HG03196 (cell line): ENCODE measurements around the gene EPN1.

Experiments used
- ATAC-seq: cut with Tn5 transposase; IDR thresholded peaks from one replicate; pipeline ENCODE4 v1.9.1; 2021; ENCODE audit not compliant: unreplicated experiment

EPN1 gene

DNA sequence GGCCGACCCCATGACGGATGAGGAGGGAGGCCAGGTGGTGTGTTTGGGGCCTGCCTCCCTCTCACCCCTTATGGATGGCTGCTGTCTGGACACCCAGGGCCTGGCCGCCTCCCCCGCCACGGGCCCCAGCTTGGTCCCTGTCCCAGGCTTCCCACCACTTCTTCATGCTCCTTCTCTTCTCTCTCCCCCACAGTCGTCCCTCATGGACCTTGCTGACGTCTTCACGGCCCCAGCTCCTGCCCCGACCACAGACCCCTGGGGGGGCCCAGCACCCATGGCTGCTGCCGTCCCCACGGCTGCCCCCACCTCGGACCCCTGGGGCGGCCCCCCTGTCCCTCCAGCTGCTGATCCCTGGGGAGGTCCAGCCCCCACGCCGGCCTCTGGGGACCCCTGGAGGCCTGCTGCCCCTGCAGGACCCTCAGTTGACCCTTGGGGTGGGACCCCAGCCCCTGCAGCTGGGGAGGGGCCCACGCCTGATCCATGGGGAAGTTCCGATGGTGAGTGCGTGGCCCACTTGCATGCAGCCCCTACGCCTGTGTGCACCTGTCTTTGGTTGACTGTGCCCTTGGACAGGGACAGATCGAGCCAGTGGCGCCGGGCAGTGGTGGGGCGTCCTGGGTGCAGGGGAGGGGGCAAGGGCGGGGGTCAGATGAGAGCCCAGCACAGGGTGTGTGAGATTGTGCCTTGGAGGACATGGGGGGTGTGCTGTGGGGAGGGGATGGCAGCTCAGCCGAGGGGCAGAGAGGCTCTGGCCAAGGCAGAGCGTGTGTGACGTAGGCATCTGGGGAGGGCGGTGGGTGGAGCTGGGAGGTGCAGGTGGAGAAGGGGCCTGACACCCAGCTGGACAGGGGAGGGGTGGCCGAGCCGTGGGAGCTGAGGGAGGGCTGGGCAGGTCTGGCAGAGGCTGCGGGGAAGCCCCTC, 16.8 kb downstream of the EPN1 start:
- no peak for ATAC-seq

DNA sequence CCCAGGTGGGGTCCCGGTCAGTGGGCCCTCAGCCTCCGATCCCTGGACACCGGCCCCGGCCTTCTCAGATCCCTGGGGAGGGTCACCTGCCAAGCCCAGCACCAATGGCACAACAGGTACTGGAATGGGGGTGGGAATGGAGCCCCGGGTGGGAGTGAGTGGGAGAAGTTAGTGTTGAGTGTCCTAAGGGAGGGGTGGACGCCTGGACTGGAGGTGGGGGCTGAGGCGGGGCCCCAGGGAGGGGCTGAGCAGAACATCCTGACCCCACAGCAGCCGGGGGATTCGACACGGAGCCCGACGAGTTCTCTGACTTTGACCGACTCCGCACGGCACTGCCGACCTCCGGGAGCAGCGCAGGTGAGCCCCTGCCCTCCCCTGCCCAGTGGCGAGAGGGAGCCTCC, 17.7 kb downstream of the EPN1 start:
- no peak for ATAC-seq

DNA sequence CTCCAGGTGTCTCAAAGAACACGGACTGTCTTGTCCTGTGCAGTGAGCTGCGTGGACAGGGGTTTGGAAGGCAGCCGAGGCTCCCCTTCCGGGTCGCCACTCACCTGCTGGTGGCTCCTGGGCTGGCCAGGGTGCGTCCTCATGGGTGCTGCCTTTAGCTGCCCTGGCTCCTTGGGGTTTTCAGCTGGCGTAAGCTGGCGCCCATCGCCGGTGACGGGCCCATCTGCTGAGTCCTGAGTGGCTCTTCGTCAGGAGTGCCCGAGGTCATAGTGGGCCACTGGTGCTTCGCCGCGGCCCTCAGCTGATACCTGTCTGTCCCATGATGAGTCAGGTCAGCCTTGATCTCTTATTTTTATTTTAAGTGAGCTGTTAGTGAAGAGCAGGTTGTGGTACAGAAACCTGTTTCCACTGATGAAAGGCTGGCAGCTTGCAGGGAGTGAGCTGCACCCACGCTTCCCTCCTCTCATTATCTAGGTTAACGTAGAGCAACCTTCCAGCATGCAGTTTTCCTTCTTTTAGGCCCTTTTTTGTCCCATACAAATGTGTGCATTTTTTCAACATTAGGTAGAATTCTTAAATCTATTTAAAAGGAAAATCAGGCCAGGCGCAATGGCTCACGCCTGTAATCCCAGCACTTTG, 18.4 kb downstream of the EPN1 start:
- ATAC-seq = no peak

DNA sequence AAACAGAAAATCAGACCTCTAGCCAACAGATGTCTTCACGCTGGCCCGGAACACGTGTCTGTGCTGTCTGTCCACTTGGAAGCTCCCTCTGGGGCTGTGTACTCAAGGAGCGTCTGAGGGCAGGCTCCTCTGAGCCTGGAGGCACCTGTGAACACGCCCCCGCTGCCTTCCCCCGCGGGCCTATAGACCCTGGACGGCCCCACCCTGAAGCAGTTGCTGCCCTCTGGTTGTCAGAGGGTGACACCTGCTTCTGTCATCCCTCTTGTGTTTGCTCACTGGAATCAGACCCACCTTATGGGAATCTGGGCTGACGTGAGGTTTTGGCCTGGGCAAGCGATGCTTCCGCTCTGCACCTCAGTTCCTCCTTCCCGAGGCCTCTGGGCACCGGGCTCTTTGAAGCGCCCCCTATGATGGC, 19.2 kb downstream of the EPN1 start:
- ATAC-seq = no peak

DNA sequence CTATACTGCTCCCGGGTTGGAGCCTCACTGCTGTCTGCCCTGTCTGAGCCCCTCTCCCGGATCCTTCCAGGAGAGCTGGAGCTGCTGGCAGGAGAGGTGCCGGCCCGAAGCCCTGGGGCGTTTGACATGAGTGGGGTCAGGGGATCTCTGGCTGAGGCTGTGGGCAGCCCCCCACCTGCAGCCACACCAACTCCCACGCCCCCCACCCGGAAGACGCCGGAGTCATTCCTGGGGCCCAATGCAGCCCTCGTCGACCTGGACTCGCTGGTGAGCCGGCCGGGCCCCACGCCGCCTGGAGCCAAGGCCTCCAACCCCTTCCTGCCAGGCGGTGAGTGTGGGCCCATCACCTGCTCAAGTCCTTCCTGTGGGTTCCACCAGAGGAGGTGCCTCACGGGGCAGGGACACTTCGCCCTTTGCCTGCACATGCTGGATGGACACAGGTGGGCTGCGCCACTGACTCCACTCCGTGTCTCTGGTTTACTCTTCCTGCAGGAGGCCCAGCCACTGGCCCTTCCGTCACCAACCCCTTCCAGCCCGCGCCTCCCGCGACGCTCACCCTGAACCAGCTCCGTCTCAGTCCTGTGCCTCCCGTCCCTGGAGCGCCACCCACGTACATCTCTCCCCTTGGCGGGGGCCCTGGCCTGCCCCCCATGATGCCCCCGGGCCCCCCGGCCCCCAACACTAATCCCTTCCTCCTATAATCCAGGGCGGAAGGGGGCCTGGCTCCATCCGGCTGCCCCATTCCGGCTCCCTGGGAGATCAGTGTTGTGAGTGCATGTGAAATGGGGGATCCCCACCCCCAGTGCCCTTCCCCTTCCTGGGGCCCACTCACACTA, 19.8 kb downstream of the EPN1 start:
- ATAC-seq = no peak

DNA sequence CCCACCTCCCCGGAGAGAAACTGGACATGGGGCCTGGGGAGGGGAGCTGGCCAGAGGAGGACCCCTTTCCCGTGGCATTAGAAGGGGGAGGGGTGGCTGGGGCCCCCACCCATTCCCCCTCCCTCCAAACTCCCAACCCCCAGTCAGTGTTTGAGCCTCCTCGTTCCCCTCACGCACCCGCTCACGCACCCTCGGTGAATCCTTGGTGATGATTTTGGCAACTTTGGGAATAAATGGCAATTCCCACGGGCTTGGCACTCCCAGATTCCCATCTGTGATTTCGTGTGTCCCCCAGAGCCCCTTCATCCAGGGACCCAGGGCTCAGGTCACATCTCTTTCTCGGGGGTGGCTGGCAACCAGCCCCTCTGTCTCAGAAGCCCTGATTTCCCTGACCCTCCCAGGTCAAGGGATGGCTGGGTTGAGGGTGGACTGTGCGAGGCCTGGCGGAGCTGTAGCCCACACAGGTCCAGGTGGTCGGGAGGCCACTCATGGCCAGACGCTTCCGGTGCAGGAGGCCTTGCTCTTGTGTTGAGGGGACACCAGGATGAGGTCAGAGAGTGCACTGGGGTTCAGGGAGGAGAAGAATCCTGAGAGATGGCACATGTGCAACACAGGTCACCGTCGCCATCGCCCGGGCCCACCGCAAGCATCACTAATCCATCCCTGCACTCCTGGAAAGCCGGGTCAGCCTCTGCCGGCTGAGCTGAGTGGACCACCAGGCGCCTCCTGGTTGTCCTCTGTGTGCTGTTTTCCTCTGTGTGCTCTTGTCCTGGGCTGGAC, 20.7 kb downstream of the EPN1 start:
- ATAC-seq = no peak

DNA sequence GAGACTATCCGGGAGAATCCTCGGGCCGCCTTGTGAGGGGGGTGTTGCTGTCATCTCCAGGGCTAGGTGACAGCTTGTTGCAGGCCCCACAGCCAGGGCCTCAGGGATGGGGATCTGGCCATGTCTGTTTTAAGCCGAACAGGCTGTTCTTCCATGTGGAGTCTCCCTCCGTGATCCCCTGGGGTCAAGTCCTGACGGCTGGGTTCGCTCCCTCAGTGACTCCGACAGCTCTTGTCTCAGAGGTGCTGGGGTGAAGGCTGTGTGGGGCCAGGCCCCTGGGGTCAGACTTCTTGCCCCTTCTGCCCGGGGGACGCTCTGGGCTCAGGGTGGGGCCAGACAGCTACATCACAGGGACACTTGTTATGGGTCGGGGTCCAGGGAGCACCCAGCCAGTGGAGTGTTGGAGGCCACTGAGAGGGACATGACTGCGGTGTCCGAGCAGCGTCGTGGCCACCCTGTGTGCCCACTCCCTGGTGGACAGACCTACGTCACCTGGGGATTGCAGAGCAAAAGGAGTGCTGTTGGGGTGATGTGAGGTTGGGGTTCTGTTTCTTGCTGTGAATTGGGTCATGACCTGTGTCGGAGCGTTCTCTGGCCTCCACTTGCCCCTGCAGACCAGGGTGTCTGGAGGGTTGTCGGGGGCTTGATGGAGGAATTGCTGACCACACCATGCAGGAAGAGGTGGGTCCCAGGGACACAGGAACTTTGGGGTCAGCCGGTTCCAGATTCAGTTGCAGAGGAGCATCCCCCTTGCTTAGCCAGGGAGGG, 21.5 kb downstream of the EPN1 start:
- ATAC-seq = no peak

DNA sequence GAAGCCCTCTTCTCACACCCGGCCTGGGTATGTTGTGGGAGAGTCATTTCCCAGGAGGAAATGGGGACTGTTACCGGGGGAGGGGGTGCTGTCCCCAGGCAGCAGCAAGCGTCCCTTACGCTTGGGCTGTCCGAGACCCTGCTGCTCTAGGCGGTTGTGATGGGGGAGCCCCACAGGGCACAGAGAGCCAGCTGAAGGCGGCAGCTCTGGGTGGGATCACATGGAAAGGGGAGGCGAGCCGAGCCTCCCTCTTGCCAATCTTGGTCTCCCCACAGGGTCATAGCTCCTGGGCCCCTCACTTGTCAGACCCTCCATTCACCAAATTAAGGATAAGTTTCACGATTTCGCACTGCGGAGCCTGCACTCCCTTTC, 22.0 kb downstream of the EPN1 start:
- no peak for ATAC-seq

DNA sequence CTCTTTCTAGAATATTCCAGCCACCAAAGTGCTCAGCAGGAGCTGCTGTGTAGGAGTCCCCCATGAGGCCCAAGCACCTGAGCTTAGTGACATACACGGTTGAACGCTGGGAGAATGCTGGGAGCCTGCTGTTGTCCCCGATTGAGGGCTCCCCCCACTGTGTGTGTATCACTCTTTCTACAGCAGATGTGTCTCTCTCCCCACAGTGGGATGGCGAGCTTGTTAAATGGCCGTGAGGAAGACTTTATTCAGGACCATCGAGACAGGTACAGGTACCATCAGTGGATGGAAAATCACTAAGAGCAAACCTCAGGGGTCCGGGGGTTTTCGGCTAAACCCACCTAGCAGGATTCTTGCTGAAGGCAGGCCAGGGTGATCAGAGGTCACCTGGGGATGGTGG, 22.7 kb downstream of the EPN1 start:
- ATAC-seq = no peak

DNA sequence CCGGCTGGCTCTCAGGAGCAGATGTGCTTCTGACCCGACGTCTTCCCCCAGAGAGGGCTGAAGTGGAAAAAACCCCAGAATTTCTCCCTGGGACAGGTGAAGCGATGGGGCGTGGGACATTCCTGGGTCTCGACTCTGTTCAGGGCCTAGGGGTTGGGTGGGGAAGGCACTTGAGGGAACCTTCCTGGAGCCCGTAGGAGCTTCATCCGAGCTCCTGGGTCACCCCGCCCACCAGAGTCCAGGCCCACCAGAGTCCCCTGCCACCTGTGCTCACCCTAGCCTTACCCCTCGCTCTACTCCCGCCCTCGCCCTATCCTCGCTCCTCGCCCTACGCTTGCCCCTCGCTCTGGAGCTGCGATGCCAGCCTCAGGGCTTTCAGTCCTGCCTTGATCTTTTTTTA, 23.2 kb downstream of the EPN1 start:
- ATAC-seq = no peak

DNA sequence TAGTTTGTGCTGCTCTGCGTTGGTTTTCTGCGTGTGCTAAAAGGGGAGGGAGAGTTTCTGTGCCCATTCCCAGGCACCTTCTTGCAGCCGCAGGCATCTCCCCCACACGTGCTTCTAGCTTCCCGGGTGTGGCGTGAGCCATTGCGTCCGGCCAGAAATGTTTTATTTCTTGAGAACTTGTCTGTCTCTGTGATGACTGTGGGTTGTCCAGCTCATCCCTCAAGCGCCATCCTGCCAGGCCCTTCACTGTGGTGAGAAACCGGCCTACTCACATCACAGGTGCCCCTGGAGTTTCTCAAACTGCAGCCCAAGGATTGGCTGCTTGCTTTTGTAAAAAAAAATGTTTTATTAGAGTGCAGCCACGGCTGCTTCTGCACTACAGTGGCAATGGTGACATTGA, 24.2 kb downstream of the EPN1 start:
- ATAC-seq = no peak

DNA sequence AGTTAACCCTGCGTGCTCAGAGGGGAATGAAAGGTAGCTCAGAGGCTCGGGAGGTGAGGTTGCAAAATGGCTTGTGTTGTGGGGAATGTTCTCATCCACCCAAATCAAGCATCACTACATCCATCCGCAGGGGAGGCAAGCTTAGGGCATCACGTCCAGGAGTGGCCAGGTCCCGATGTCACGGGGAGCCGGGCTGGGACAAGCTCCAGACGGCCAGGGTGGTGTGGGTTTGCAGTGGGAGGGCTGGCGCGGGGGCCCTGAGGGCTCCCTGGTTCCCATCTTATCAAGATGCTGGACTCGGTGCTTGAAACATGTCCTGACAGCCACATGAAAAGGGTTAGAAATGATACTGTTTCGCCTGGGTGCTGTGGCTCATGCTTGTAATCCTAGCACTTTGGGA, 25.8 kb downstream of the EPN1 start:
- no peak for ATAC-seq

DNA sequence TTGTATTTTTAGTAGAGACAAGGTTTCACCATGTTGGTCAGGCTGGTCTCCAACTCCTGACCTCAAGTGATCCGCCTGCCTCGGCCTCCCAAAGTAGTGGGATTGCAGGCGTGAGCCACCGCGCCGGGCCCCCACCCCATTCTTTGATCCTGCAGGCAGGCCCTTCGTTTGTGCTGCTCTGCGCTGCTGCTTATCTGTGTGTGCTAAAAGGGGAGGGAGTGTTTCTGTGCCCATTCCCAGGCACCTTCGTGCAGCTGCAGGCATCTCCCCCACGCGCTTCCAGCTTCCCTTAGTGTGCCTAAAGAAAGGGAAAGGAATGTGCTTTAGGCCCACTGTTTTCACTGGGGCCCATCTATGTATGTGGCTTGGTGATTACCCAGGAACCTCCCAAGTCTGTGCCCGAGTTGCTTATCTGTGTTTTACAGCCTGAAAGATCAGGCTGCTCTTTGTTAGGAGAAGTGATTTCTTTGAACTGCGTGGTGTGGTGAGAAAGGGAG, 27.2 kb downstream of the EPN1 start:
- ATAC-seq = no peak

DNA sequence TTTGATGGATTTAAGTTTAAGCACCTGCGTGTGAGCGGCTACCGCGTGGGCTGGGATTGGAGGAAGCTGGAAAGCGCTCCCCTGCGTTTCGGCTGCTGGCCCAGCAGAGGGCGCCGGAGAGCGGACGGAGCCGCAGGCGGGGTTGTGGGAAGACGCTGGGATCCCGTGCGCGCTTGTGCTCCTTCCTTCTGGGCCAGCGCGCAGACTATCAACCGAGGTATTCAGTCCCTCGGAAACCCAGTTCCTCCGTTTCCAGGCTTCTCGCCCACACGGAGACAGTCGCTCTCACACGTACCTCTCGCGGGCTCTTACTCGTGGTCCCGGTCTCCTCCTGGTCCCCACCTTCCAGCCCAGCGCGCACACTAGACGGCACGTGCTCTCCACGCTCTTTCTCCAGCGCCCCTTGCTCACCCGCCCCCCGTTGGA, 28.8 kb downstream of the EPN1 start:
- no peak for ATAC-seq

DNA sequence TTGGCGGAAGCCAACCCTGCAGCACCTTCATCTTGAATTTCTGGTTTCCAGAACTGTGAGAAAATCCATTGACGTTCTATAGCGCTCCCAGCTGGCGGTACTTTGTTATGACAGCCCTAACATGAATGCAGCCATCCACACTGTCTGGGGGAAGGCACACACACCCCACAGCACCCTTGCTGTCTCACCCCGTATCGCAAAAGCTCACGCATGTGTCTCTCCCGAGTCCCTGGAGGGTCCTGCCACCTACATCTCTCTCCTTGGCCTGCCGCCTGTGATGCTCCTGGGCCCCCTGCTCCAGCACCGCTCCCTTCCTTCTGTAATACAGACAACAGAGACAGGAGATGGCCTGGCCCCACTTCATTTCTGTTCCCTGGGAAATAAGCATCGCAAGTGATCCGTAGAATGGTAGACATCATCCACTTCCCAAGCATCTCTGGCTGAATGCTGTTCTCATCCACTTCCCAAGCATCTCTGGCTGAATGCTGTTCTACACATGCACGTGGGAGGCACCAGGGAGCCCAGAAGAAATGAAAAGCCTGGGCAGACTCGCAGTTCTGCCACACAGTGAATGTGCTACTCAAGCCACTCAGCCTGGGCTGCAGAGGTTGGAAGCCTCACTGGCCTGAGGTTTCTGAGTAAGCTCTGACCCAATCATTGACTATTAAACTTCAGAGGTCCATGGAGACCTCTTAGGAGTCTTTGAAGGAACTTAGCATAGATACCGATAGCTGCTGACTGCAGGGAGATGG, 29.6 kb downstream of the EPN1 start:
- ATAC-seq = no peak

DNA sequence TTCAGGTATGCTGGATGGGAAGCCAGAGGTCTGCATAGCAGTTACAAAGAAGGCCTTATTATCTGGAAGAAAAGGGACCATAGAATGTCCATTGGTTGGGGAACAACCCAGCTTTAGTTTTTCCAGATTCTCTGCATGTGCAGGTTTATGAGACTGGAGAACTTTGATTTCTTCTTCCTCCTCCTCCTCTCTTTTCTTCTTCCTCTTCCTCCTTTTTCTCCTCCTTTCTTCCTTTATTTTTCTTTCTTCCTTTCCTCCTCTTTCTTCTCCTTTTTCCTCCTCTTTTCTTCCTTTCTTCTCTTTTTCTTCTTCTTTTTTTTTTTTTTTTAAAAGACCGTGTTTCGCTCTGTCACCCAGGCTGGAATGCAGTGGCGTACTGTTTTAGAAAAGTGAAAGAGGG, 30.9 kb downstream of the EPN1 start:
- ATAC-seq = no peak

DNA sequence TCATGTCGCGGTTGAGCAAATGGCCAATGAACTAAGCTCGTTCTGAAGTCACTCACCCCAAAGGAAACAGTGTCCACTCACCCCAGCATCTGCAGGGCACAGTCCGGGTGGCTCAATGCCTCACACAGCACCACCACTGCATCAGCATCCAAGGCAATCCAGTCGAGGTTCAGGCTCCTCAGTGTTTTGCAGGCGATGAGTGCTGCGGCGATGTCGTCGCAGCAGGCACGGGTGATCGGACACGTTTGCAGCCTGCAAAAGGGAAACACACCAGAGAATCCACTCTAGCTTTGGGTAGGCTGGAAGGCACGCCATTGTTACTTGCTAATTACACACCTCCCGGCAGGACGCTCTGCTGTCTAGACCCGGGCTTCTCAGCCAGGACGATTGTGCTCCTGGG, 36.7 kb downstream of the EPN1 start:
- ATAC-seq = no peak

DNA sequence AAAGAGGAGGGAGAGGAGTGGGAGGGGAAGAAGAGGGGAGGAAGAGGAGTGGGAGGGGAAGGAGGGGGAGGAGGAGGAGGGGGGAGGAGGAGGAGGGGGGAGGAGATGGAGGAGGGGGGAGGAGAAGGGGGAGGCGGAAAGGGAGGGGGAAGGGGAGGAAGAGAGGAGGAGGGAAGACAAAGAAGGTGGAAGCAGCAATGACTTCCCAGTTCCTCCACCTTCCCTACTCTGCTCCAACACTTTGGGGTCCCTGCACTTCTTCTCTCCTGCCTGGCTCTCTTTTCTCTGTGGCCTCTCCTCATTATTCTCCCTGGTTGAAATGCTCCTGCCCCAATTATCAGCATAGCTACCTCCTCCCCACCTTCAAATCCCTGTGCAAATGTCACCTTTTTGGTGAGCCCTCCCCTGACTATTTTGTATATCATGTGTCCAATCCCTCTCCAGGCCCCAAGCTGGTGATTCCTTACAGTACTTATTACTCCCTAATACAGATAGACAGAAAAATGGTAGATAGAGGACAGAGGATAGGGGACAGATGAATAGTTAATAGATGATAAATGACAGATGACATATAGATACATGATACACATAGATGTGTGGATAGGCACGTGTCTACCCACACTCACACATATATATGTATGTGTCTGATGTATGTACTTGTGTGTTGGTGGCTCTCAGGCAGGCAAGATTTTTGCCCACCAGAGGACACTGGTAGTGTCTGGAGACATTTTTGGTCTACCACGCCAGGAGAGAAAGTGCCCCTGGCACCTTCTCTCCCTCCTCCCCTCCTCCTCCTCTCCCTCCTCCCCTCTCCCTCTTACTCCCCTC, 38.0 kb downstream of the EPN1 start:
- ATAC-seq = no peak
